HG03354 (cell line): ENCODE measurements around the gene MRGPRD.

ENCODE experiments used
- ATAC-seq: cut with Tn5 transposase; IDR thresholded peaks from one replicate; pipeline ENCODE4 v1.9.1; 2021; ENCODE audit warnings: mild to moderate bottlenecking; ENCODE audit not compliant: unreplicated experiment, poor library complexity, severe bottlenecking

MRGPRD gene

GRCh38 chr11:68980776-68981065 lies at the start of gene MRGPRD:
TSS of gene MRGPRD (minus strand) at chr11:68980986. CDS start at chr11:68980986, 0 bp downstream.
- no peak for ATAC-seq

GRCh38 chr11:69030301-69030700 lies 49.5 kb upstream of the MRGPRD start:
- ATAC-seq, result no peak

- ATAC-seq, result no peak
These were observed 47.1 kb upstream of the MRGPRD start for GRCh38 chr11:69027704-69028372.

- ATAC-seq, result no peak
These were observed 43.7 kb upstream of the MRGPRD start for GRCh38 chr11:69024509-69024908.

- ATAC-seq, result no peak
These were observed 41.5 kb upstream of the MRGPRD start for GRCh38 chr11:69022260-69022659.

- no peak for ATAC-seq
These were observed 38.1 kb upstream of the MRGPRD start for GRCh38 chr11:69018924-69019323.

GRCh38 chr11:69017951-69018350 lies 37.2 kb upstream of the MRGPRD start:
- ATAC-seq, result no peak

GRCh38 chr11:69014898-69015549 lies 34.2 kb upstream of the MRGPRD start:
- ATAC-seq, result no peak

- no peak for ATAC-seq
These were observed 33.5 kb upstream of the MRGPRD start for GRCh38 chr11:69014084-69014851.

- no peak for ATAC-seq
These were observed 32.5 kb upstream of the MRGPRD start, which contains the start of gene MRGPRF for GRCh38 chr11:69013009-69013951. TSS of gene MRGPRF (minus strand) at chr11:69013246. CDS start at chr11:69009901, 3,345 bp downstream.

- no peak for ATAC-seq
These were observed 31.6 kb upstream of the MRGPRD start for GRCh38 chr11:69012092-69013008.

- ATAC-seq, result no peak
These were observed 30.9 kb upstream of the MRGPRD start for GRCh38 chr11:69011624-69012091.

- ATAC-seq, result no peak
These were observed 30.3 kb upstream of the MRGPRD start for GRCh38 chr11:69010964-69011623.

- no peak for ATAC-seq
These were observed 29.6 kb upstream of the MRGPRD start for GRCh38 chr11:69010361-69010891.

GRCh38 chr11:69009441-69010211 lies 28.8 kb upstream of the MRGPRD start:
- no peak for ATAC-seq

- no peak for ATAC-seq
These were observed 28.1 kb upstream of the MRGPRD start for GRCh38 chr11:69008737-69009440.

- ATAC-seq, result no peak
These were observed 27.2 kb upstream of the MRGPRD start for GRCh38 chr11:69007975-69008381.
